Gastroesophageal sphincter (tissue), 4 donors: ENCODE measurements around the gene ATP11B. TPM values are rescaled to one million over a fixed set of nuclear protein-coding genes. Genes with fewer than 3 reads are reported as not detected.

Experiments used
- ATAC-seq: fragments of 150-250 bp; one replicate; pipeline ENCODE4 v1.9.1; 2016; ENCODE audit warnings: mild to moderate bottlenecking, moderate library complexity
- H3K27ac ChIP-seq, 4 donors: fragments of 200-600 bp; sonication (generic) in 3 of 4; 1 replicate in 3 of 4; 2 replicates in 1 of 4; pipeline ENCODE4 v1.5.1; 2016 to 2019
- H3K27me3 ChIP-seq: fragments of 200-600 bp; sonication (generic); one replicate; pipeline ENCODE4 v1.5.1; 2019
- H3K36me3 ChIP-seq, 2 donors: fragments of 200-600 bp; sonication (generic); one replicate each; pipeline ENCODE4 v1.5.1; 2019; ENCODE audit warnings: control low read depth in 1 of 2
- H3K4me1 ChIP-seq, 3 donors: fragments of 200-600 bp; sonication (generic); 1 replicate in 2 of 3; 2 replicates in 1 of 3; pipeline ENCODE4 v1.5.1; 2016 to 2019; ENCODE audit warnings: control low read depth in 2 of 3
- H3K4me3 ChIP-seq, 2 donors: fragments of 200-600 bp; sonication (generic); one replicate each; pipeline ENCODE4 v1.5.1; 2019; ENCODE audit warnings: mild to moderate bottlenecking in 1 of 2, moderate library complexity in 1 of 2
- H3K9me3 ChIP-seq, 3 donors: fragments of 200-600 bp; sonication (generic); one replicate each; pipeline ENCODE4 v1.5.1; 2017 to 2019; ENCODE audit warnings: control low read depth in 2 of 3
- EP300 ChIP-seq: sonication (generic); formaldehyde crosslinking; IDR thresholded peaks from one replicate; pipeline ENCODE4 v1.6.1; 2017; ENCODE audit warnings: antibody characterized with exemption, mild to moderate bottlenecking
- POLR2A ChIP-seq, 2 donors: fragments of 450-650 bp; IDR thresholded peaks; one replicate each; pipeline ENCODE4 v1.6.1; 2017; ENCODE audit warnings: antibody characterized with exemption in 2 of 2, mild to moderate bottlenecking in 2 of 2, moderate library complexity in 1 of 2
- POLR2AphosphoS5 ChIP-seq: sonication (generic); formaldehyde crosslinking; IDR thresholded peaks from one replicate; pipeline ENCODE4 v1.6.1; 2017; ENCODE audit warnings: antibody characterized with exemption
- WGBS, 2 donors: methylation state at CpG; one replicate each; pipeline ENCODE4 v1.1.5; 2018; ENCODE audit warnings: low coverage in 1 of 2; 5-methylcytosine and 5-hydroxymethylcytosine counted together
- total RNA-seq, 4 donors: library from RNA; depleted of rRNA; stranded (reverse); fragments of >200 nt; gene quantifications; one replicate each; pipeline ENCODE4 v1.1.0, GENCODE V29; 2016
- TF ChIP-seq, protein P1 (sequence below), 4 experiments: fragments of 200-600 bp in 2 of 4; fragments of 450-650 bp in 2 of 4; sonication (generic) in 1 of 4; IDR thresholded peaks; one replicate each; pipeline ENCODE4 v1.5.1; 2017 to 2019; ENCODE audit warnings: antibody characterized with exemption in 4 of 4, mild to moderate bottlenecking in 2 of 4, moderate library complexity in 2 of 4

Gene ATP11B
- total RNA-seq, 4 donors from 2014 or later, result 53.8 to 70.7 (median 58.6) TPM

DNA sequence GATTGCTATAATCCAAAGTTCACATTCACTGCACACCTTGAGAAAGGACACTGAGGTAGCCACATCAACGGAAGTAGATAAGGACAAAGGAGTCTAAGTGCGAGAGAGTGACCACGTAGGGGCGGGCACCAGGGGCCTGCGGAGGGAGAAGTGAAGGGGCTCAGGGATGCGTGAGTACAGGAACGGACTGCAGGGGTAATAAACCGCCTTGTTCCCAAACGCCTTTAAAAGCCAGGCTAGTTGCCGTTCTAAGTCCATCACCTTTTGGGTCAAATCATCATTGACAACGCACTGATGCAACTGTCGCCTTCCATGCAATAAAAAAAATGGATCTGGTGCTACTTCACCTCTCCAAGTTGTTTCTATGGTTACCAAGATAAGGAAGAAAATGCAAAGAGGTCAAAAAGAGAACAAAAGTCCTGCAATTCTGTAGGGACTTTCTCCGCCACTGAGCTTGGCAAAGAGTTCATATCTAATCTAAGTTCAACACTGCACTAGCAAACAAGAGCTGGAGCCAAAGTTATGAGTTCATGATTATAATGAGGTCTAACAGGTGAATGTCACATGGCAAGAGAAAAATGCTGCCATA, 32.6 kb upstream of the ATP11B start:
- Histone ChIP-seq H3K27me3 (peaks cover 6% of the 10 kb centered on the region), H3K36me3 (no peaks in the 10 kb centered on the region), H3K9me3 (no peaks in the 10 kb centered on the region), H3K27ac (no peak overlapping the region), H3K4me1 (no peaks in the 10 kb centered on the region), H3K4me3 (no peak overlapping the region)
- WGBS, 2 donors, result 50 to 60% methylated on average over 1 to 13 of the region's 13 CpGs
- ATAC-seq, result no peak
- no peak for TF ChIP-seq POLR2AphosphoS5
- TF ChIP-seq, protein P1, sequence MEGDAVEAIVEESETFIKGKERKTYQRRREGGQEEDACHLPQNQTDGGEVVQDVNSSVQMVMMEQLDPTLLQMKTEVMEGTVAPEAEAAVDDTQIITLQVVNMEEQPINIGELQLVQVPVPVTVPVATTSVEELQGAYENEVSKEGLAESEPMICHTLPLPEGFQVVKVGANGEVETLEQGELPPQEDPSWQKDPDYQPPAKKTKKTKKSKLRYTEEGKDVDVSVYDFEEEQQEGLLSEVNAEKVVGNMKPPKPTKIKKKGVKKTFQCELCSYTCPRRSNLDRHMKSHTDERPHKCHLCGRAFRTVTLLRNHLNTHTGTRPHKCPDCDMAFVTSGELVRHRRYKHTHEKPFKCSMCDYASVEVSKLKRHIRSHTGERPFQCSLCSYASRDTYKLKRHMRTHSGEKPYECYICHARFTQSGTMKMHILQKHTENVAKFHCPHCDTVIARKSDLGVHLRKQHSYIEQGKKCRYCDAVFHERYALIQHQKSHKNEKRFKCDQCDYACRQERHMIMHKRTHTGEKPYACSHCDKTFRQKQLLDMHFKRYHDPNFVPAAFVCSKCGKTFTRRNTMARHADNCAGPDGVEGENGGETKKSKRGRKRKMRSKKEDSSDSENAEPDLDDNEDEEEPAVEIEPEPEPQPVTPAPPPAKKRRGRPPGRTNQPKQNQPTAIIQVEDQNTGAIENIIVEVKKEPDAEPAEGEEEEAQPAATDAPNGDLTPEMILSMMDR (IDR thresholded peaks at IDR 0.05), result no peak
- no peak for TF ChIP-seq EP300
- TF ChIP-seq POLR2A (IDR thresholded peaks at IDR 0.05), result no peak

DNA sequence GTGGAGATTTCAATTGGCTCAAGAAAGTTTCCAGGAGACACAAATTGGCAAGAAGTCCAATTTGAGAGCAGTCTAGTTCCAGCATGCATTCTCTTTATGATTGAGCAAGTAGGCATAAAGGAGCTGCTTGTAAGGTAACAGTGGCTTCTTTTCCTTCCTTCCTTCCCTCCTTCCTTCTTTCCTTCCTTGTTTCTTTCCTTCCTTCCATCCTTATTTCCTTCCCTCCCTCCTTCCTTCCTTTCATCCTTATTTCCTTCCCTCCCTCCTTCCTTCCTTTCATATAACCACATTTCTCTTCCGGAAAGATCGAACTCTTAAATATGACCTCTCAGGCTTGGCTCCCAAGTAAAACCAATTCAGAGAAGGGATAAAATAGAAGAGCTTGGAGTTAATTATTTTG, 29.4 kb upstream of the ATP11B start:
- TF ChIP-seq, protein P1 (IDR thresholded peaks at IDR 0.05), result no peak
- no peaks in the 10 kb centered on the region for H3K9me3 ChIP-seq
- H3K4me1 ChIP-seq, result no peaks in the 10 kb centered on the region
- H3K27ac ChIP-seq, result no peak overlapping the region
- no peaks in the 10 kb centered on the region for H3K36me3 ChIP-seq
- no peaks in the 10 kb centered on the region for H3K27me3 ChIP-seq
- no peak for ATAC-seq
- H3K4me3 ChIP-seq, result no peak overlapping the region
- 64 to 82% methylated on average over 2 of the region's 2 CpGs for WGBS, 2 donors

DNA sequence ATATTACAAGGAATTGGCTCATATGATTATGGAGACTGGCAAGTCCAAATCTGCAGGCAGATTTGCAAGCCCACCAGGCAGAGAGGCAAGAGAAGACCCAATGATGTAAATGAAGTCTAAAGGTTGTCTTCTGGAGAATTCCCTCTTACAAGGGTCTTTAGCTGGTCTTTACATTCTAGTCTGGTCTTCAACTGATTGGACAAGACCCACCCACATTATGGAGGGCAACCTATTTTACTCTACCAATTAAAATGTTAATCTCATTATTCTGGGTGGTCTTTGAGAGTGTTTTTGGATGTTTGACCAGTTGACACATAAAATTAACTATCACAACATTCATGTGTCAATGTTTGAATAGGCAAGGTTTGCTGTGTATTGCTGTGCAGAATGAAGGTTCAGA, 28.0 kb upstream of the ATP11B start:
- Histone ChIP-seq H3K27ac (no peak overlapping the region), H3K27me3 (no peaks in the 10 kb centered on the region), H3K4me1 (no peaks in the 10 kb centered on the region), H3K9me3 (no peaks in the 10 kb centered on the region), H3K4me3 (no peak overlapping the region), H3K36me3 (no peaks in the 10 kb centered on the region)
- TF ChIP-seq EP300 (no peak), POLR2AphosphoS5 (no peak), POLR2A (IDR thresholded peaks at IDR 0.05) (no peak)
- TF ChIP-seq, protein P1 (IDR thresholded peaks at IDR 0.05), result no peak
- ATAC-seq, result no peak

DNA sequence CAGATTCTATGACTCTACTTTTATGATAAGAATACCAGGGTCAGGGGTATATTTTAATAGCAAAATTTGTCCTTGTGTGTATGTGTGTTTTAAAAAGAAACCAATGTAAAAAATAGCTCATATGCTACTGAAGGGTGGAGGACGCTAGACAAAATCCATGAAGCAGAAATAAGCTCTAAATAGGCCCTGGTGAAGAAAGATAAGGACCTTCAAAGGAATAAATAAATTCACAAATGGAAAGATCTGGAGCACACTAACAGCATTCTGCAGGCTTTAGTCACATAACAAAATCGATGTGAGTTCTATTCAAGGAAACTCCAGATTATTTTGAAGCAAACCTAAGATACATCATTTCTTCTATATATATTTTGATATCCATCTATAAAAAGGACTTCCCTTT, 27.2 kb upstream of the ATP11B start:
- Histone ChIP-seq H3K4me3 (no peak overlapping the region), H3K9me3 (no peaks in the 10 kb centered on the region), H3K27me3 (no peaks in the 10 kb centered on the region), H3K36me3 (no peaks in the 10 kb centered on the region), H3K27ac (no peak overlapping the region), H3K4me1 (no peaks in the 10 kb centered on the region)
- TF ChIP-seq EP300 (no peak), POLR2A (IDR thresholded peaks at IDR 0.05) (no peak), POLR2AphosphoS5 (no peak)
- TF ChIP-seq, protein P1 (IDR thresholded peaks at IDR 0.05), result no peak
- WGBS, 2 donors, result 62 to 100% methylated on average over 1 to 2 of the region's 2 CpGs
- ATAC-seq, result no peak

DNA sequence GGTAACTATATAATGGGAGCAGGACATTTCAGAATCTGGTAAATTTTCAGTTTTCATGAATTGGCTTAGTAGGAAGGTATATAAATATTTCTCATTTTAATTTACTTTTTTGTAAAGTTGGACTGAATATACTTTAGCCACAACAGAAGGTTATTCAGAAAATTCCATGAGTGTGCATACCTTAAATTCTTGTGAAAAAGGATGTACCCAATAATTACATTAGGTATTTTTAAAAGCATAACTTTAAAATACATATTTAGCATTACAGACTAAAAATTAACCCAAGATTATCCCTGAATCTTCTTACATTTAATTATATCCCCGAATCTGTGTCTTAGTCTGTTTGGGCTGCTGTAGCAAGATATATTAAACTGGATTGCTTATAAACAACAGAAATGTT, 24.9 kb upstream of the ATP11B start:
- WGBS, 2 donors, result 33 to 68% methylated on average over 1 of the region's 1 CpG
- TF ChIP-seq POLR2AphosphoS5 (no peak), EP300 (no peak), POLR2A (IDR thresholded peaks at IDR 0.05) (no peak)
- TF ChIP-seq, protein P1 (IDR thresholded peaks at IDR 0.05), result no peak
- no peaks in the 10 kb centered on the region for H3K27me3 ChIP-seq

More for the DNA sequence above, 24.9 kb upstream of the ATP11B start:
- H3K4me1 ChIP-seq, result no peaks in the 10 kb centered on the region
- H3K4me3 ChIP-seq, result no peak overlapping the region
- H3K27ac ChIP-seq, result no peak overlapping the region
- no peaks in the 10 kb centered on the region for H3K9me3 ChIP-seq
- no peak for ATAC-seq
- no peaks in the 10 kb centered on the region for H3K36me3 ChIP-seq
